ENCODE data around the gene SF3B3. TPM values are rescaled to one million over a fixed set of nuclear protein-coding genes. Genes with fewer than 3 reads are reported as not detected.

SF3B3 gene
- 200 TPM for total RNA-seq

DNA sequence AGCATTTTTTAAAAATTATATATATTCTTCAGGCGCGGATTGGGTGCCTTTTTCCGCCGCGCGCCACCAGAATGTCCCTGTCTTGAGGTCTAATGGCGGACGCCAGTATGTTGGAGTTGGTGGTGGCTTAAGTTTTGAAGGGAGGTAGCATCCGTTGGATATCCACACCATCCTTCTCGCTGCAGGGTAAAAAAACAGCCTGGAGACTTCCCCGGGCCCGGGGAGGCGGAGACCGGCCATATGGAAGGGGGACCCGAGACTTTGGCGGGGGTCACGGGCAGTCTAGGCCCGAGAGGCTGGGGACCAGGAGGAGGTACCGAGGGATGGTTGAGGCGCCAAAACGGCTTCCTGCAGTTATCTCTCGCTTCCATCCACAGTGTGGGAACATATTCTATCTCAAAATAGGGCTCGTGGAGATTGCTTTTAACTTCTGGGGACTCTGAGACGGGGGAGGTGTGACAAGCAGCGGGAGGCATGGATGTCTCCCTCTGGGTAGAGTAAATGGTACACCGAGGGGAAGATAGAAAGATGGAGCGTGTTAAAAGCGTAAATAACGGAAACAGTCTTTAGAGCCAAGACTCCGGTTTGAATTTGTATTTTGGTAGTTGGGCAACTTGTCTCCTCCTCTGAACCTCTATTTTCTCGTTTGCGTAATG is at the start of gene SF3B3:
SF3B3 (plus strand) TSS at position 74 of the 656 bp plus-strand sequence. CDS start 2,841 bp downstream, outside the sequence.

GRCh38 chr16:70523076-70523742 is 407 bp upstream of the SF3B3 start, which contains the start of gene COG4:
COG4 (minus strand) TSS chr16:70523554; CDS start chr16:70523543, 11 bp downstream.

Other genes starting within 250 kb of the SF3B3 start
- gene AARS1, start 234.3 kb upstream of the SF3B3 start, total RNA-seq, result 98.4 TPM
- gene DDX19B, start 224.6 kb upstream of the SF3B3 start, total RNA-seq, result 38.9 TPM
- 59.1 TPM for gene DDX19A, start 176.9 kb upstream of the SF3B3 start, total RNA-seq
- gene ST3GAL2, start 84.7 kb upstream of the SF3B3 start, total RNA-seq, result 37.7 TPM
- gene FCSK, start 69.2 kb upstream of the SF3B3 start, total RNA-seq, result 20.0 TPM
- gene COG4, start 262 bp upstream of the SF3B3 start, total RNA-seq, result 74.8 TPM
- gene IL34, start 122.7 kb downstream of the SF3B3 start, total RNA-seq, result 11.3 TPM
- 55.0 TPM for gene MTSS2, start 162.2 kb downstream of the SF3B3 start, total RNA-seq